HG03520 (cell line): Measurements from ENCODE around the gene MYCL.

Experiments used
- ATAC-seq: cut with Tn5 transposase; IDR thresholded peaks from one replicate; pipeline ENCODE4 v1.9.1; 2021; ENCODE audit warnings: mild to moderate bottlenecking, moderate library complexity; ENCODE audit not compliant: unreplicated experiment

Gene MYCL

GRCh38 chr1:39901714-39902459 lies at the start of gene MYCL:
Gene MYCL (minus strand): TSS chr1:39901917. CDS start chr1:39901434, 483 bp downstream.
- peak; percentile 71 for ATAC-seq

GRCh38 chr1:39949891-39950290 lies 48.2 kb upstream of the MYCL start:
- ATAC-seq: no peak

GRCh38 chr1:39947260-39947659 lies 45.5 kb upstream of the MYCL start:
- ATAC-seq: no peak

- no peak for ATAC-seq
These were observed 44.5 kb upstream of the MYCL start for GRCh38 chr1:39946216-39946615.

- no peak for ATAC-seq
These were observed 42.8 kb upstream of the MYCL start for GRCh38 chr1:39944410-39945112.

- no peak for ATAC-seq
These were observed 42.0 kb upstream of the MYCL start for GRCh38 chr1:39943471-39944290.

GRCh38 chr1:39940980-39941871 lies 39.5 kb upstream of the MYCL start:
- ATAC-seq: no peak

GRCh38 chr1:39940253-39940652 lies 38.5 kb upstream of the MYCL start:
- no peak for ATAC-seq

GRCh38 chr1:39938856-39939255 lies 37.1 kb upstream of the MYCL start:
- no peak for ATAC-seq

- no peak for ATAC-seq
These were observed 35.2 kb upstream of the MYCL start for GRCh38 chr1:39936724-39937491.

GRCh38 chr1:39933956-39934941 lies 32.5 kb upstream of the MYCL start:
- ATAC-seq: no peak

- no peak for ATAC-seq
These were observed 27.3 kb upstream of the MYCL start for GRCh38 chr1:39928809-39929587.

GRCh38 chr1:39927538-39927937 lies 25.8 kb upstream of the MYCL start:
- no peak for ATAC-seq

GRCh38 chr1:39926820-39927219 lies 25.1 kb upstream of the MYCL start:
- no peak for ATAC-seq

GRCh38 chr1:39926343-39926793 lies 24.7 kb upstream of the MYCL start:
- ATAC-seq: no peak

- no peak for ATAC-seq
These were observed 24.1 kb upstream of the MYCL start for GRCh38 chr1:39925721-39926342.

- no peak for ATAC-seq
These were observed 20.6 kb upstream of the MYCL start for GRCh38 chr1:39922251-39922688.
